Fibroblast of lung (primary cell): ENCODE measurements around the gene ZNF385B.

Experiments
- CTCF ChIP-seq, 2 donors: IDR thresholded peaks in 1 of 2; conservative IDR thresholded peaks in 1 of 2; 1 replicate in 1 of 2; 2 replicates in 1 of 2; pipeline ENCODE4 v1.5.1; 2011 to 2012; ENCODE audit warnings: low read length in 2 of 2, control low read depth in 1 of 2, inconsistent platforms in 1 of 2, low read depth in 1 of 2, mild to moderate bottlenecking in 1 of 2
- EZH2 ChIP-seq: IDR thresholded peaks from 2 replicates; pipeline ENCODE4 v1.5.1; 2012; ENCODE audit warnings: low read length, control low read depth, mild to moderate bottlenecking; ENCODE audit errors: missing control alignments

- no peak for TF ChIP-seq CTCF (conservative IDR thresholded peaks at IDR 0.05 in 1 of 2, IDR thresholded peaks at IDR 0.05 in 1 of 2; ENCODE audit: low read depth in 1 of 2, low read length in 2 of 2)
- no peak for TF ChIP-seq EZH2
These were observed 8.3 kb downstream of the ZNF385B start for GRCh38 chr2:179853108-179853507.
